Measurements from ENCODE around the gene RMDN2.
"Not testable (repeated sequence)": the region's sequence is repeated elsewhere in the genome, so short reads cannot be mapped to it uniquely, and the experiment has no call there.

Gene RMDN2

GRCh38 chr2:38016219-38016618, 91.1 kb downstream of the RMDN2 start:
- no peak overlapping the region for H3K27ac ChIP-seq
- H2AFZ ChIP-seq: no peak overlapping the region

GRCh38 chr2:38017836-38018235, 92.7 kb downstream of the RMDN2 start:
- Histone ChIP-seq H3K27me3 (ENCODE audit: control insufficient read depth, insufficient read depth, low read length) (no peaks in the 10 kb centered on the region), H2AFZ (no peak overlapping the region), H3K4me1 (no peaks in the 10 kb centered on the region), H3K36me3 (ENCODE audit: control insufficient read depth, insufficient read depth, low read length) (no peaks in the 10 kb centered on the region), H3K4me3 (ENCODE audit: low read depth, low read length) (no peak overlapping the region), H3K4me2 (ENCODE audit: low read length) (no peak overlapping the region), H3K79me2 (no peaks in the 10 kb centered on the region), H3K27ac (no peak overlapping the region), H3K9me3 (ENCODE audit: control insufficient read depth, low read length) (no peaks in the 10 kb centered on the region), H3K9ac (no peak overlapping the region)
- no peak for TF ChIP-seq CTCF (IDR thresholded peaks at IDR 0.05)

More at GRCh38 chr2:38016219-38016618, 91.1 kb downstream of the RMDN2 start:
- no peak overlapping the region for H3K4me2 ChIP-seq (ENCODE audit: low read length)
- H3K9me3 ChIP-seq (ENCODE audit: control insufficient read depth, low read length): no peaks in the 10 kb centered on the region
- no peak overlapping the region for H3K9ac ChIP-seq
- no peaks in the 10 kb centered on the region for H3K4me1 ChIP-seq
- H3K36me3 ChIP-seq (ENCODE audit: control insufficient read depth, insufficient read depth, low read length): no peaks in the 10 kb centered on the region
- no peak overlapping the region for H3K4me3 ChIP-seq (ENCODE audit: low read depth, low read length)
- no peaks in the 10 kb centered on the region for H3K27me3 ChIP-seq (ENCODE audit: control insufficient read depth, insufficient read depth, low read length)
- no peak for TF ChIP-seq CTCF (IDR thresholded peaks at IDR 0.05)
- H3K79me2 ChIP-seq: no peaks in the 10 kb centered on the region

GRCh38 chr2:38020359-38021069, 95.4 kb downstream of the RMDN2 start:
- H3K27me3 ChIP-seq (ENCODE audit: control insufficient read depth, insufficient read depth, low read length); H3K4me2 ChIP-seq (ENCODE audit: low read length); H3K36me3 ChIP-seq (ENCODE audit: control insufficient read depth, insufficient read depth, low read length); H3K9ac ChIP-seq; H3K9me3 ChIP-seq (ENCODE audit: control insufficient read depth, low read length); H2AFZ ChIP-seq; H3K4me3 ChIP-seq (ENCODE audit: low read depth, low read length); H3K4me1 ChIP-seq; H3K27ac ChIP-seq; H3K79me2 ChIP-seq: not testable (repeated sequence)

GRCh38 chr2:38021589-38021988, 96.5 kb downstream of the RMDN2 start:
- H3K27me3 ChIP-seq (ENCODE audit: control insufficient read depth, insufficient read depth, low read length): no peaks in the 10 kb centered on the region
- no peaks in the 10 kb centered on the region for H3K9me3 ChIP-seq (ENCODE audit: control insufficient read depth, low read length)
- no peak overlapping the region for H3K27ac ChIP-seq
- H3K79me2 ChIP-seq: no peaks in the 10 kb centered on the region
- H3K4me2 ChIP-seq (ENCODE audit: low read length): no peak overlapping the region
- no peak for TF ChIP-seq CTCF (IDR thresholded peaks at IDR 0.05)
- no peak overlapping the region for H3K9ac ChIP-seq
- H2AFZ ChIP-seq: no peak overlapping the region
- no peak overlapping the region for H3K4me3 ChIP-seq (ENCODE audit: low read depth, low read length)
- no peaks in the 10 kb centered on the region for H3K4me1 ChIP-seq
- H3K36me3 ChIP-seq (ENCODE audit: control insufficient read depth, insufficient read depth, low read length): no peaks in the 10 kb centered on the region

GRCh38 chr2:38026846-38027245, 101.8 kb downstream of the RMDN2 start:
- no peak for TF ChIP-seq CTCF (IDR thresholded peaks at IDR 0.05)
- H3K27ac ChIP-seq: no peak overlapping the region
- H3K4me2 ChIP-seq (ENCODE audit: low read length): no peak overlapping the region
- H3K36me3 ChIP-seq (ENCODE audit: control insufficient read depth, insufficient read depth, low read length): no peaks in the 10 kb centered on the region
- H3K9ac ChIP-seq: no peak overlapping the region
- no peak overlapping the region for H2AFZ ChIP-seq
- H3K27me3 ChIP-seq (ENCODE audit: control insufficient read depth, insufficient read depth, low read length): no peaks in the 10 kb centered on the region
- no peaks in the 10 kb centered on the region for H3K79me2 ChIP-seq
- H3K4me1 ChIP-seq: no peaks in the 10 kb centered on the region
- no peak overlapping the region for H3K4me3 ChIP-seq (ENCODE audit: low read depth, low read length)
- no peaks in the 10 kb centered on the region for H3K9me3 ChIP-seq (ENCODE audit: control insufficient read depth, low read length)

All from parathyroid adenoma (tissue), 2 donors.